Activated T-helper 2 cell treated with anti-CD3 and anti-CD28 coated beads, Interferon-gamma antibody, Interleukin-2, Interleukin-4, amounts not matched to agents 10 μg/mL and 5 μg/mL and 100 μg/mL, durations not matched to agents 14 hours and 24 hours and 36 hours (primary cell): Measurements from ENCODE around the gene CPAMD8. TPM values are rescaled to one million over a fixed set of nuclear protein-coding genes. Genes with fewer than 3 reads are reported as not detected.

Source experiments
- DNase-seq: peaks from one replicate; pipeline ENCODE4 v3.0.0; 2021; ENCODE audit warnings: low spot score
- H3K27ac Mint-ChIP-seq: one replicate; pipeline ENCODE4 v1.8.0; 2021; ENCODE audit warnings: mixed read lengths
- H3K27me3 Mint-ChIP-seq: one replicate; pipeline ENCODE4 v1.8.0; 2021; ENCODE audit warnings: low read depth, mixed read lengths
- H3K36me3 Mint-ChIP-seq: one replicate; pipeline ENCODE4 v1.8.0; 2021; ENCODE audit warnings: low read depth, mixed read lengths
- H3K4me1 Mint-ChIP-seq: one replicate; pipeline ENCODE4 v1.8.0; 2021; ENCODE audit warnings: low read depth, mixed read lengths
- H3K4me3 Mint-ChIP-seq: one replicate; pipeline ENCODE4 v1.8.0; 2021; ENCODE audit warnings: low read depth, mild to moderate bottlenecking, moderate library complexity, mixed read lengths
- H3K9me3 Mint-ChIP-seq: one replicate; pipeline ENCODE4 v1.8.0; 2021; ENCODE audit warnings: mixed read lengths
- intact Hi-C: fragments of 100-400 bp; cut with micrococcal nuclease; formaldehyde crosslinking; loops from one replicate; pipeline ENCODE4 v1.15.1; 2023
- total RNA-seq: library from RNA; stranded (reverse); gene quantifications from 2 replicates; pipeline ENCODE4 v1.2.3, GENCODE V29; 2022

CPAMD8 gene
- total RNA-seq, 1 donor from 2014 or later: 0.27 TPM

- H3K27ac Mint-ChIP-seq: no peak overlapping the region
- intact Hi-C loops: no loop called here
- H3K4me1 Mint-ChIP-seq: no peaks in the 10 kb centered on the region
- no peaks in the 10 kb centered on the region for H3K27me3 Mint-ChIP-seq
- H3K36me3 Mint-ChIP-seq: peaks cover 2% of the 10 kb centered on the region
- DNase-seq: no peak
- H3K4me3 Mint-ChIP-seq: no peak overlapping the region
- peaks cover 17% of the 10 kb centered on the region for H3K9me3 Mint-ChIP-seq
Observed at GRCh38 chr19:16915135-16915534, 111.5 kb downstream of the CPAMD8 start.

GRCh38 chr19:16914421-16914820 lies 112.2 kb downstream of the CPAMD8 start:
- no peaks in the 10 kb centered on the region for H3K27me3 Mint-ChIP-seq
- DNase-seq: no peak
- peaks cover 2% of the 10 kb centered on the region for H3K36me3 Mint-ChIP-seq
- no peak overlapping the region for H3K27ac Mint-ChIP-seq
- H3K9me3 Mint-ChIP-seq: peaks cover 17% of the 10 kb centered on the region
- no peak overlapping the region for H3K4me3 Mint-ChIP-seq
- H3K4me1 Mint-ChIP-seq: no peaks in the 10 kb centered on the region
- intact Hi-C loops: no loop called here

- H3K36me3 Mint-ChIP-seq: peaks cover 2% of the 10 kb centered on the region
- no peaks in the 10 kb centered on the region for H3K4me1 Mint-ChIP-seq
- H3K27ac Mint-ChIP-seq: no peak overlapping the region
- no peaks in the 10 kb centered on the region for H3K27me3 Mint-ChIP-seq
- no peak overlapping the region for H3K4me3 Mint-ChIP-seq
- H3K9me3 Mint-ChIP-seq: peaks cover 17% of the 10 kb centered on the region
- no peak for DNase-seq
- intact Hi-C loops: no loop called here
Observed at GRCh38 chr19:16912780-16913179, 113.8 kb downstream of the CPAMD8 start.

DNA sequence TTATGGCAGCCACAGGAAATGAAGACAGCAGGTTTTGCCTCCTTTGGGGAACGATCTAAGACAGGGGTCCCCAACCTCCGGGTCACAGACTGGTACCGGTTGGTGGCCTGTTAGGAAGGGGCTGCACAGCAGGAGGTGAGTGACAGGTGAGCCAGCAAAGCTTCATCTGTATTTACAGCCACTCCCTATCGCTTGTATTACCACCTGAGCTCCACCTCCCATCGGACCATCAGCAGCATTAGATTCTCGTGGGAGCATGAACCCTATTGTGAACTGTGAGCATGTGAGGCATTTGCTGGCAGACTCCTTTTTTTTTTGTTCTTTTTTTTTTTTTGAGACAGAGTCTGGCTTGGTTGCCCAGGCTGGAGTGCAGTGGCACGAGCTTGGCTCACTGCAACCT lies 115.6 kb downstream of the CPAMD8 start:
- Mint-ChIP-seq H3K36me3 (peaks cover 2% of the 10 kb centered on the region), H3K4me1 (no peaks in the 10 kb centered on the region), H3K9me3 (peaks cover 17% of the 10 kb centered on the region), H3K4me3 (no peak overlapping the region), H3K27me3 (no peaks in the 10 kb centered on the region), H3K27ac (no peak overlapping the region)
- intact Hi-C loops: no loop called here
- no peak for DNase-seq

- Mint-ChIP-seq H3K4me1 (no peaks in the 10 kb centered on the region), H3K27ac (no peak overlapping the region), H3K4me3 (no peak overlapping the region), H3K27me3 (no peaks in the 10 kb centered on the region), H3K36me3 (peaks cover 2% of the 10 kb centered on the region), H3K9me3 (peaks cover 17% of the 10 kb centered on the region)
- intact Hi-C loops: no loop called here
- DNase-seq: no peak
Observed at GRCh38 chr19:16908759-16909158, 117.9 kb downstream of the CPAMD8 start.

DNA sequence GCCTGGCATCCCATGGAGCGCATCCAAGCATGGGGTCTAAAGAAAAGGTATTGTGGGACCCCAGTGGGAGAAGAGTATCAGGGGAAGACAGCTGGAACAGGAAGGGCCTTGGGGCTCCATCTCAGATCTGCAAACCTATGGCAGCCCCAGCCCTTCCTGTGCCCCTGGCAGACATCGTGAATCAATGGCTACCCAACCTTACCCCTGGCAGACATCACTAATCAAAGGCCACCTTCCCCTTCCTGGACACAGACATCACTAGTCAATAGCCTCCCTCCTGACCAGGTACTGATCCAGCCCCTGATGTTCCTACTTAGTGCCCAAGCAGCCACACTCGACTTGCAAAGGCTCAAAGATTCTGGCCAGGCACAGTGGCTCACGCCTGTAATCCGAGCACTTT lies 122.0 kb downstream of the CPAMD8 start:
- peaks cover under 1% of the 10 kb centered on the region for H3K27me3 Mint-ChIP-seq
- H3K36me3 Mint-ChIP-seq: no peaks in the 10 kb centered on the region
- H3K9me3 Mint-ChIP-seq: no peaks in the 10 kb centered on the region
- intact Hi-C loops: no loop called here
- H3K27ac Mint-ChIP-seq: no peak overlapping the region
- H3K4me3 Mint-ChIP-seq: no peak overlapping the region
- DNase-seq: no peak
- peaks cover 5% of the 10 kb centered on the region for H3K4me1 Mint-ChIP-seq

DNA sequence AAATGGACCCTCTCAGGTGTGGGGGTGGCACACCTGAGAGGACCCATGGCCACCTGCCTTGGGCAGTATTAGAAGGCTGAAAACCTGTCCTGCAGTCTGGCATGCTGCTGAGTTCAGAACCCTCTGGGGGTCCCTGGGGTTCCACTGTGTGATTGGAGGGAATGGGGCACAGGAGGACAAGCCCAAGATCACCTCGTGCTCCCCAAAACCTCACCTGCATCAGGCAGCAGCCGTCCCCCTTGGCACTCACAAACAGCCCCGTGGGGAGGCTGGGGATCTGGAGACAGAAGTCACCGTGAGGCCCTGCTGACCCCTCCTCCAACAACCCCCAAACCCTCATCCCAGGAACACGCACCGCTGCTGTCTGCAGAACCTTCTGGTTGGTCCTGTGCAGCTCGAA lies 123.3 kb downstream of the CPAMD8 start:
- Mint-ChIP-seq H3K27me3 (peaks cover 8% of the 10 kb centered on the region), H3K4me1 (peaks cover 12% of the 10 kb centered on the region), H3K9me3 (no peaks in the 10 kb centered on the region), H3K4me3 (no peak overlapping the region), H3K36me3 (no peaks in the 10 kb centered on the region), H3K27ac (no peak overlapping the region)
- intact Hi-C loops: no loop called here
- DNase-seq: no peak

- intact Hi-C loops: no loop called here
- Mint-ChIP-seq H3K4me3 (no peak overlapping the region), H3K27me3 (peaks cover 11% of the 10 kb centered on the region), H3K4me1 (peaks cover 13% of the 10 kb centered on the region), H3K9me3 (no peaks in the 10 kb centered on the region), H3K36me3 (no peaks in the 10 kb centered on the region), H3K27ac (no peak overlapping the region)
- DNase-seq: no peak
Observed at GRCh38 chr19:16902545-16902944, 124.1 kb downstream of the CPAMD8 start.

- Mint-ChIP-seq H3K36me3 (no peaks in the 10 kb centered on the region), H3K27ac (no peak overlapping the region), H3K27me3 (peaks cover 11% of the 10 kb centered on the region), H3K4me3 (no peak overlapping the region), H3K9me3 (no peaks in the 10 kb centered on the region), H3K4me1 (peaks cover 13% of the 10 kb centered on the region)
- intact Hi-C loops: no loop called here
- no peak for DNase-seq
Observed at GRCh38 chr19:16901491-16902175, 125.0 kb downstream of the CPAMD8 start.

GRCh38 chr19:16899566-16900075 lies 127.0 kb downstream of the CPAMD8 start:
- H3K27me3 Mint-ChIP-seq: peaks cover 21% of the 10 kb centered on the region
- intact Hi-C loops: loop anchor here (2.0 to 5.0 kb wide), 2 partner anchors 72 to 129 kb away; partner anchors contain the start of gene SIN3B
- peak; percentile 27 for DNase-seq
- no peaks in the 10 kb centered on the region for H3K9me3 Mint-ChIP-seq
- H3K27ac Mint-ChIP-seq: no peak overlapping the region
- H3K4me3 Mint-ChIP-seq: no peak overlapping the region
- H3K4me1 Mint-ChIP-seq: peaks cover 15% of the 10 kb centered on the region
- H3K36me3 Mint-ChIP-seq: no peaks in the 10 kb centered on the region

DNA sequence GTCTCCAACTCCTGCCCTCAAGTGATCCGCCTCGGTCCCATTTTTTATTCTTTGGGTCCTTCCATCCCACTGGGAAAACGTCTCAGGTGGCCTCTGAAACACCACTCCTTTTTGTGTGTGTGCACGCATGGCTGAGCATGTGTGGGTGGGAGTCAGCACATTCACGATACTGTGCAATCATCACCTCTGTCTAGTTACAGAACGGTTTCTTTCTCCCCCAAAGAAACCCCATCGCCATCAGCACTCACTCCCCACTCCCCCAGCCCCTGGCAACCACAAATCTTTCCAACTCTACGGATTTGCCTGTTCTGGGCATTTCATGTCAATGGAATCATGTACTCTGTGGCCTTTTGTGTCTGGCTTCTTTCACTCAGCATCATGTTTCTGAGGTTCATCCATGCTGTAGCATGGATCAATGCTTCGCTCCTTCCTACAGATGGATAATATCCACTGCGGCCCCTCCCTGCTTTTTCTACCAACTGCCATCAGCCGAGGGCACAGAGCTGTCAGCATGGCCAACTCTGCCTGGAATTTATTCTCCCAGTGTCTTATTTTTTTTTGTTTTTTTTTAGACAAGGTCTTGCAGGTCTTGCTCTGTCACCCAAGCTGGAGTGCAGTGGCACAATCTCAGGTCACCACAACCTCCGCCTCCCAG lies 128.1 kb downstream of the CPAMD8 start:
- Mint-ChIP-seq H3K4me1 (peaks cover 18% of the 10 kb centered on the region), H3K9me3 (no peaks in the 10 kb centered on the region), H3K27me3 (peaks cover 24% of the 10 kb centered on the region), H3K4me3 (peak overlapping the region; percentile 68), H3K27ac (no peak overlapping the region), H3K36me3 (no peaks in the 10 kb centered on the region)
- intact Hi-C loops: loop anchor here (2.0 to 5.0 kb wide), 2 partner anchors 71 to 128 kb away; partner anchors contain the start of gene SIN3B
- DNase-seq: no peak

DNA sequence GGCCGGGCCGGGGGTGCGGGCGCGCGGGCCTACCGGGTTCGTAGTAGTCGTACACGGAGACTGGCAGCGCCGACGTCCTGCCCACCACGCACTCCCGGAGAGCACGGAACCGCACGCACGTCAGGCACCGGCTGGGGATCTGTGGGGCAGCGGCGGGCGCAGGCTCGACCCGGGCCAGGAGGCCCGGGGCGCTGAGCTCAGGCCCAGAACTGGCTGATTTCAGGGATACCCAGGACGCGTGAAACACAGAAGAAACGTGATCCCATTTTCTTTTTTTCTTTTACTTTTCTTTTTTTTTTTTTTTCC lies 128.8 kb downstream of the CPAMD8 start:
- H3K27ac Mint-ChIP-seq: no peak overlapping the region
- peaks cover 21% of the 10 kb centered on the region for H3K4me1 Mint-ChIP-seq
- peak overlapping the region; percentile 68 for H3K4me3 Mint-ChIP-seq

More for the DNA sequence above, 128.8 kb downstream of the CPAMD8 start:
- Mint-ChIP-seq H3K36me3 (no peaks in the 10 kb centered on the region), H3K27me3 (peaks cover 24% of the 10 kb centered on the region), H3K9me3 (no peaks in the 10 kb centered on the region)
- intact Hi-C loops: loop anchor here (2.0 to 5.0 kb wide), 2 partner anchors 71 to 127 kb away; partner anchors contain the start of gene SIN3B
- no peak for DNase-seq
